Activated naive CD8-positive, alpha-beta T cell treated with anti-CD3 and anti-CD28 coated beads, Interleukin-2, amount 50 U/mL, for 24 hours (primary cell): ENCODE data around the gene AKAP6.

ENCODE experiments used
- ATAC-seq: fragments of 150-1000 bp; cut with Tn5 transposase; one replicate; pipeline ENCODE4 v1.10.0; 2021
- DNase-seq: peaks from one replicate; pipeline ENCODE4 v3.0.0; 2021
- H3K27ac Mint-ChIP-seq: one replicate; pipeline ENCODE4 v1.8.0; 2021; ENCODE audit warnings: mild to moderate bottlenecking, mixed read lengths
- H3K27me3 Mint-ChIP-seq: one replicate; pipeline ENCODE4 v1.8.0; 2021; ENCODE audit warnings: mixed read lengths
- H3K36me3 Mint-ChIP-seq: one replicate; pipeline ENCODE4 v1.8.0; 2021; ENCODE audit warnings: low read depth, mixed read lengths
- H3K4me1 Mint-ChIP-seq: one replicate; pipeline ENCODE4 v1.8.0; 2021; ENCODE audit warnings: mixed read lengths
- H3K4me3 Mint-ChIP-seq: one replicate; pipeline ENCODE4 v1.8.0; 2021; ENCODE audit warnings: mild to moderate bottlenecking, moderate library complexity, mixed read lengths
- H3K9me3 Mint-ChIP-seq: one replicate; pipeline ENCODE4 v1.8.0; 2021; ENCODE audit warnings: mixed read lengths

The AKAP6 gene

DNA sequence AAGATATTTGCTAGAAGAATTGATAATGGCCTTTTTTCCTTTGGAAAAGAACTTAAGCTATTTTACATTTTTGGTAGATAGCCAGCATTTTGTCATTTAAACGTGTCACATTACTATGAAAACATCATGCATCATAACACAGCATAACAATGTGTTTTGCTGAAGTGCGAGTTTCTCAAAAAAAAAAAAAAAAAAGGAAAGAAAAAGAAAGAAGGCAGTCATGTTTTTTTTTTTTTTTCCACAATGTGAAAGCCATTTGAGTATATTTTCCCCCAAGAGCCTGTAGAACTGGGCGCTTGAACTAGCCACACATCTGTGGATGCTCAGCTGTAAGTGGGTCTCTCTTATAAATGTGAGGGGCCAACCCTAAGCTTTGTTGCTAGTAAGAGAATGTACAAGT is 300.1 kb downstream of the AKAP6 start:
- Mint-ChIP-seq H3K9me3 (peaks cover 4% of the 10 kb centered on the region), H3K27me3 (no peaks in the 10 kb centered on the region), H3K36me3 (no peaks in the 10 kb centered on the region), H3K27ac (no peak overlapping the region), H3K4me1 (no peaks in the 10 kb centered on the region), H3K4me3 (no peak overlapping the region)
- ATAC-seq (no peak), DNase-seq (no peak)

DNA sequence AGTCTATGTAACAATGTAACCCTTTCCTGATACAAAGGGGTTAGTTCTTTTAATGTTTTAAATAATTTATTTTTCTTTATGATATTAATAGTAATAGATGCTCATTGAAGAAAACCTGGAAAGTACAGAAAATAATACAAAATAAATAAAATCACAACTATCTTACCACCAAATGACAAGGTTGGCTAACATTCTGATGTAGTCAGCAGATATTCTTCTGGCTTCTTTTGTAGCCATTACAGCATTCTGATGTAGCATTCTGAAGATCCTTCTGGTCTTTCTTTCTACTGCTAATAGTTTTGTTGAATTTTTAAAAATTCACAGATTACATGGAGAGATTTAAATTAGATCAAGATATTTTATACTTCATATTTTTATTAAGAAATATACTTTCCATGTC is 301.6 kb downstream of the AKAP6 start:
- DNase-seq (no peak), ATAC-seq (no peak)
- Mint-ChIP-seq H3K4me3 (no peak overlapping the region), H3K36me3 (no peaks in the 10 kb centered on the region), H3K27ac (no peak overlapping the region), H3K9me3 (peaks cover 4% of the 10 kb centered on the region), H3K4me1 (no peaks in the 10 kb centered on the region), H3K27me3 (no peaks in the 10 kb centered on the region)

DNA sequence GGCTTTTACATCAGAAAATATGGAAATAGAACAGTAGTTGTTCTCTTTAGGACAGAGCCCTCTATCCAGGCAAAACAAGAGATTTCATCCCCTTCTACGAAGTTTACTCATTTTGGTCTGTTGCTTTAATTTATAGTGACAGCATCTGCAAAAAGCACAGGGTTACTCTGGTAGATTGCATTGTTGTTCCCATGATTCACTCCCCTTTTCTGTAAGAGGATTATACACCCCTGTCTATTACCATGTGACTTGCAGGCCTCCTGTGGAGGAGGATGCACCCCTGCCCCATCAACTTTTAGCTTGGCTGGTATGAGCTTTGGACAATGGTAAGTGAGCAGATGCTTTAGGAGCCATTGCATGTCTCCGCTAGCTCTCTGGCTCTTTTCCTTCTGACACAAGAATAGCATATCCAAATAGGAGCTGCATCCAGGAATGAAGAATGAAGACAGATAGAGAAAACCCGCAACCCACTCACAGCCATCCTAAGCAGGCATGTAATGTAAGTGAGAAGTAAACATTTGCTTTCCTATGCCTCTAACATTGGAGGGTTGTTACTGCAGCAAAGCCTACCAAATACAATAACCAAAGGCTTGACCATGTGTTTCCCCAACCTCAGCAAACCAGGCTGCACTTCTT is 304.2 kb downstream of the AKAP6 start:
- H3K9me3 Mint-ChIP-seq = no peaks in the 10 kb centered on the region
- no peaks in the 10 kb centered on the region for H3K36me3 Mint-ChIP-seq
- no peak overlapping the region for H3K4me3 Mint-ChIP-seq
- H3K27ac Mint-ChIP-seq = no peak overlapping the region
- H3K4me1 Mint-ChIP-seq = no peaks in the 10 kb centered on the region
- no peak for DNase-seq
- no peak for ATAC-seq
- no peaks in the 10 kb centered on the region for H3K27me3 Mint-ChIP-seq

DNA sequence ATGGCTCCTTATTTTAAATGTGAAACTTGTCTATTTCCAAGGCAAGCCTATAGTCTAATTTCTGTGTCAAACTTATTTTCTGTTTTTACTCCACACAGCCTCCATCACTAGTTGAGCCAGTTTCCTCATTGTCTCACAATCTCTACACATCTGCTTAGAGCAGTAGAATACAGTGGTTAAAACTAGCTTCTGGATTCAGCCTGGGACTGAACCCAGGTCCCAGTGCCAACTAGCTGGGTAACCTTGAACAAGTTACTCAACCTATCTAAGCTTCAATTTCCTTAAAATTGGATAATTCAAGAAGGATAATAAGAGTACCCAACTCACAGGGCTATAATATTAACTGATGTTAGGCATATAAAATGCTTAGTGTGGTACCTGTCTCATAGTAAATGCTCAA is 304.8 kb downstream of the AKAP6 start:
- DNase-seq = no peak
- Mint-ChIP-seq H3K4me1 (no peaks in the 10 kb centered on the region), H3K27me3 (no peaks in the 10 kb centered on the region), H3K9me3 (no peaks in the 10 kb centered on the region), H3K4me3 (no peak overlapping the region), H3K36me3 (no peaks in the 10 kb centered on the region), H3K27ac (no peak overlapping the region)
- no peak for ATAC-seq

DNA sequence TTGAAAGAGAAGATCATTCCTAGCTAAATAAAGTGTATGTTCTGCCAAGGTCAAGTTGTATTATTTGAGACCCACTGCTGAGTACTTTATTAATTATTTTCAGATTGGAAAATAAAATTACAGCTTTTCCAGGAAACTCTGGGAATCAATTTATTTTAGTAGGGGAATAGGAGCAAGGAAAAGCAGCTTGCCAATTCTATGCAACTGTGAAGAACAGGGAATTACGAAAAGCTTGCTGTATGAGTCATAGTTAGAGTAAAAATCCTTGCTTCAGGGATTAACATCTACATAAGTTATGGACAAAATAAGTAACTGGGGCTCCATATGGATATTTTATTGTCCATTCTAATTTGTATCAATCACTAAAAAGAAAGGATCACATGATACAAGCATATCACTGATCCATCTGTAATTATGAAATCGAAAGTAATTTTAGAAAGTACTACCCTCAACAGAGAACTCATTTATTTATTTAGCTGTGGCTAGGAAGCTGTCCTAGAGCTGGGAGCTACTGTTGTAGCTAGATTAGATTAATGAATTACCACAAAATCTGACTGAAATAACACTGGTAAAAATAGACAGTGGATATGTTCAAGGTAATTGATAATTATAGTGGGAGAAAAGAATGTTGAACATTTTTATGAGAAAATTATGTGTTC is 306.1 kb downstream of the AKAP6 start:
- no peak overlapping the region for H3K27ac Mint-ChIP-seq
- H3K27me3 Mint-ChIP-seq = no peaks in the 10 kb centered on the region
- no peaks in the 10 kb centered on the region for H3K36me3 Mint-ChIP-seq
- no peaks in the 10 kb centered on the region for H3K4me1 Mint-ChIP-seq
- no peaks in the 10 kb centered on the region for H3K9me3 Mint-ChIP-seq
- DNase-seq = no peak
- H3K4me3 Mint-ChIP-seq = no peak overlapping the region
- no peak for ATAC-seq

DNA sequence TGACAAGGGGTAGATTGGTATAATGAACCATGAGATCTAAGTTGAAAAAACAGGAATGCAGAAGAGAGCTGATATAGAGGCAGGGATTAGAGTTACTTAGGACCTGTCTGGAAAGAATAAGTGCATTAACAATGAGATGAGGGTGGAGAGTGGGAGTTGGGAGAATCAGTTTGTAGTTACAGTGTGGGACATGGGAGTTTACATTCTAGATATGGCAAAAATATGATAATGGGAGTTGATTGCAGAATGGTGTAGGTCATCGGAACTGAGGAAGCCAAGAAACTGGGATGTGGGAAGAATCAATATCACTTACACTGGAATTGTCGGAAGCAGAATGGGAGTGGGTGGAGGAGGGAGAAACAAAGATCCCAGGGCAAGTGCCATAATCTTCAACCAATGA is 308.5 kb downstream of the AKAP6 start:
- no peaks in the 10 kb centered on the region for H3K27me3 Mint-ChIP-seq
- no peaks in the 10 kb centered on the region for H3K4me1 Mint-ChIP-seq
- no peak overlapping the region for H3K4me3 Mint-ChIP-seq
- no peak overlapping the region for H3K27ac Mint-ChIP-seq
- no peaks in the 10 kb centered on the region for H3K36me3 Mint-ChIP-seq
- H3K9me3 Mint-ChIP-seq = no peaks in the 10 kb centered on the region
- no peak for ATAC-seq
- no peak for DNase-seq

DNA sequence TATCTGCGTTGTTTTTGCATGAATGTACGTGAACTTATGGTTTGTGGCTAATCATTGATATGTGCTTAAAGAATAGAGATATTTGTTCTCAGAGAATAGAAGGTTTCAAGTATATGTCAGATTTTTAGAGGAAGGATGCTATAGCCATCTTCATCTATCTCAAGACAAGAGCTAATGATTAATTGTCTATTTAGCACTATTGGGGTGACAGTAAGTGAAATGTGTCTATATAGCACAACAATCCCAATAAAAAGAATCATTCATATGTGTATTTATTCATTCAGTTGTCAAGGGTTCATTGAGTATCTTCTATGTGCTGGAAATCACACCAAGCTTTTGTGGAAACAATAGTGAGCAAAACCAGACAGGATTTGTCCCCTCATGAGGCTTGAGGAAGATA is 310.1 kb downstream of the AKAP6 start:
- no peaks in the 10 kb centered on the region for H3K9me3 Mint-ChIP-seq
- no peak for ATAC-seq

DNA sequence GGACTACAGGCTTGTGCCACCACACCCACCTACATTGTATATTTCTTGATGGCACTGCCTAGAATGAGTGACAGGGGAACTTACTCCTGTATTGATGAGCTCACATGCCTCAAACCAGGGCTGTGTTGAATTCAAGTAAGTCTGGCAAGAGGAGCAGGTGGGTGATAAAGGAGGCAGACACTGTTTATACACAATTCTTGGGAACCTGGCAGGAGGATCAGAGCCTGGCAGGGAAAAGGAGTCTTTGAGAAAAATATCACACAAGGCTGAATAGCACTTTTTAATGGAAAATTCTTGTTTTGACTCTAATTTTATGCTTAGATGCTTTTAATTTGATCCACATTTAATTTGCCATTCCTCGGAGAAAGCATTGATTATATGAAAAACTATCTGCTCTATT is 316.5 kb downstream of the AKAP6 start:
- H3K27ac Mint-ChIP-seq = no peak overlapping the region
- H3K9me3 Mint-ChIP-seq = no peaks in the 10 kb centered on the region
- no peaks in the 10 kb centered on the region for H3K4me1 Mint-ChIP-seq
- ATAC-seq = no peak
- no peak for DNase-seq
- H3K4me3 Mint-ChIP-seq = no peak overlapping the region
- no peaks in the 10 kb centered on the region for H3K36me3 Mint-ChIP-seq
- H3K27me3 Mint-ChIP-seq = no peaks in the 10 kb centered on the region

More for the DNA sequence above, 310.1 kb downstream of the AKAP6 start:
- no peak overlapping the region for H3K4me3 Mint-ChIP-seq
- no peaks in the 10 kb centered on the region for H3K27me3 Mint-ChIP-seq
- H3K4me1 Mint-ChIP-seq = no peaks in the 10 kb centered on the region
- no peaks in the 10 kb centered on the region for H3K36me3 Mint-ChIP-seq
- DNase-seq = no peak
- no peak overlapping the region for H3K27ac Mint-ChIP-seq

DNA sequence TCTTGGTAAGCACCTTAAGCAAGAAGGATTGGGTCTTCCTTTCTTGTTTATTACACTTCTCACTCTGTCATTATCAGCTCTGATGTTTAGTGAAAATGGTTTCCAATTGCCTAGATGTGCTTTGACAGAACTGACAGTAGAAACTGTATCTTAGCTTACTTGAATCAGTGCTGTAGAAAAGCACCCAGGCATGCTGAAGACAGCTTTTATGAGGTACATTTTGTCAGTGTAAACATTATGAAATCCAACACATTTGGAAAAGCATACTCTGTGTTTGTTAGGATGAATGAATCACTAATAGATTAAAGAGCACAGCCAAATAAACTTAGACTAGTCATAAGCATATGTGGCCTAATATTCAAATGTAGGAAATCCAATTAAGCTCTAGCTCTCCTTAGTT is 319.3 kb downstream of the AKAP6 start:
- no peak overlapping the region for H3K4me3 Mint-ChIP-seq

DNA sequence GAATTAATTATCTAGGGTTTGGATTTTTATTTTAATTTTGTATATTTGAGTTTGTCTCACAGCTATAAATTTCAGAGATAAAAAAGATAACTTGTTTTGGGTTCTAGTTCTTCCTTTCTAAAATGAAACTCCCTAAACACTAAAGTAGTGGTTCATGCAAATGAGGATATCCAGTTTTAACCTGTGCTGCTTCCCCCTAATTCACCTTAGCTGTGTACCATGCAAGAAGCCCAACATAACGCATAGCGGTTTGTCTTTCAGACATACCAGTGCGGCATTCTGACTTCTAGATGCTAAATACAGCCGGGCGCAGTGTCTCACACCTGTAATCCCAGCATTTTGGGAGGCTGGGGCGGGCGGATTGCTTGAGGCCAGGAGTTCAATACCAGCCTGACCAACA is 320.9 kb downstream of the AKAP6 start:
- Mint-ChIP-seq H3K4me3 (no peak overlapping the region), H3K27me3 (no peaks in the 10 kb centered on the region), H3K4me1 (no peaks in the 10 kb centered on the region), H3K36me3 (no peaks in the 10 kb centered on the region), H3K9me3 (no peaks in the 10 kb centered on the region), H3K27ac (no peak overlapping the region)
- DNase-seq (no peak), ATAC-seq (no peak)

More for the DNA sequence above, 319.3 kb downstream of the AKAP6 start:
- no peak for DNase-seq
- H3K4me1 Mint-ChIP-seq = no peaks in the 10 kb centered on the region
- H3K9me3 Mint-ChIP-seq = no peaks in the 10 kb centered on the region
- H3K27me3 Mint-ChIP-seq = no peaks in the 10 kb centered on the region
- H3K36me3 Mint-ChIP-seq = no peaks in the 10 kb centered on the region
- H3K27ac Mint-ChIP-seq = no peak overlapping the region
- no peak for ATAC-seq

DNA sequence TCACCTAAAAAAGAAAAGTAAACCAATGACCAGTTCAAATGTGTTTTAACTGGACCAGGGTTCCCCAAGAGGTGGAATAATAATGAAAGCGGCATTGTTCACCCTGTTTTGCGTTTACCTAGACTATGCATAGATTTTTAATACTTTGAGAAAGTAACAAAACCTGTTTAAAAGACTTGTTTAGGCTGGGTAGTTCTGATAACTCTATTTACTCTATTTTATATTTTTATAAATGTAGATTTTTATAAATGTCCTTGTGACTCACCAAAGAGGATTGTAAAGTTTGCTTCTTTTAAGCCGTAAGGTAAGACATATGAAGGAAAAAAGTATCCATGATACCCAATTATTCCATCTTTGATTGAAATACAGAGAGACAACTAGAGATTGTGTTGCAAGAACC is 321.6 kb downstream of the AKAP6 start:
- no peaks in the 10 kb centered on the region for H3K9me3 Mint-ChIP-seq
- no peaks in the 10 kb centered on the region for H3K36me3 Mint-ChIP-seq
- DNase-seq (no peak), ATAC-seq (no peak)
- no peak overlapping the region for H3K4me3 Mint-ChIP-seq
- no peaks in the 10 kb centered on the region for H3K27me3 Mint-ChIP-seq
- H3K4me1 Mint-ChIP-seq = no peaks in the 10 kb centered on the region
- H3K27ac Mint-ChIP-seq = no peak overlapping the region

DNA sequence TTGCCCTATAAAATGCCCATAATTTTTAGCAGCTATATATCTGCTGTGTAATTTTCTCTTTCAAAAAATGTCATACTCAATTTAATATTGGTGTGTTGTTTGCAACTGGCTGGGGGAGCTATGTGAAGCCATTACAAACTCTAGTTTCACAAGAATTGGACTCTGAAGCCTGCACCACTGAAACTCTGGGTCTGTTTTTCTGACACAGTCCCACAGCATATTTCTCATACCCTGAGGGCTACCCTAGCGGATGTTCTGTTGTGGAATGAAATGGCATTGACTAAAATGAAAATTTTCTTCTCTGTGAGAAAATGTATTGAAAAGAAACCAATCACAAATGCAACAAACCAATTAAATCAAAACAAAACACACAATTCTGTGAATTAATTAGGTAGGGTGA is 325.0 kb downstream of the AKAP6 start:
- Mint-ChIP-seq H3K9me3 (no peaks in the 10 kb centered on the region), H3K27ac (no peak overlapping the region), H3K36me3 (no peaks in the 10 kb centered on the region), H3K4me3 (no peak overlapping the region), H3K27me3 (no peaks in the 10 kb centered on the region), H3K4me1 (no peaks in the 10 kb centered on the region)
- DNase-seq = no peak
- ATAC-seq = no peak

DNA sequence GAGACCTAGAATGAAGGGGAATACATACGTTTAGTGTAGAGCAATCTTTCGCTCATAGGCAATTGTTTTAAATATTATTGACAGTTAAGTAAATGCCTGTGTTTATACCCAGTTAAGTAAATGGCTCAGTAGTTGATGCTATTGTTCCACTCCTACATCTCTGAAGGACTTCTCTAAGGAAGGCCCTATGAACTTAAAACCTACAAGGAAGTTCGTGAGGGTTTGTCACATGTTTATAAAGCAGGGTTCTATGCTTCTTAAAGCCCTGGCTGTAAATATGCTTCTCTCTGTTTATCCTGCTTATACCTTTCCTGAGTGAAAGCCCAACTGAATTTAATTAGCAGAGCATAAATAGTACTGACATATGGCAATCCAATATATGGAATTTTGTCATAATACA is 327.5 kb downstream of the AKAP6 start:
- Mint-ChIP-seq H3K4me3 (no peak overlapping the region), H3K4me1 (no peaks in the 10 kb centered on the region), H3K9me3 (no peaks in the 10 kb centered on the region), H3K36me3 (no peaks in the 10 kb centered on the region), H3K27me3 (no peaks in the 10 kb centered on the region), H3K27ac (no peak overlapping the region)
- no peak for DNase-seq
- no peak for ATAC-seq

DNA sequence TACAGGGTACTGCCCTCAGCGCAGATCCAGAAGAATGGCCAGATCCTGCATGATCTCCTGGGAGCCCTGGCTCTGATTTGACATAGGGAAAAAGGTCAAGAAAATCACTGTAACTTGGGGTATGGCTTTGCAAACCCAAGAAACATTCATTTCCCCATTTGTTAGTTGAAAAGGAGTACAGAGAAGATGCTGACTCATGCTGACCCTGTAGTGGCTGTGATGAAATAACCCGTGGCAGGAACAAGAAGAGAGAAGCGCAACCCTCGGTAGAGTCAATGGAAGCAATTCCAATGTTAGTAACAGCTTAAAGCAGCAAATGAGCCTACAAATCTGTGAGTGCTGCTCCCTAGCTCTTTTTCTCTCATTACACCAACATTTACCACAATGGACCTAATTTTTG is 328.0 kb downstream of the AKAP6 start:
- no peak overlapping the region for H3K4me3 Mint-ChIP-seq

DNA sequence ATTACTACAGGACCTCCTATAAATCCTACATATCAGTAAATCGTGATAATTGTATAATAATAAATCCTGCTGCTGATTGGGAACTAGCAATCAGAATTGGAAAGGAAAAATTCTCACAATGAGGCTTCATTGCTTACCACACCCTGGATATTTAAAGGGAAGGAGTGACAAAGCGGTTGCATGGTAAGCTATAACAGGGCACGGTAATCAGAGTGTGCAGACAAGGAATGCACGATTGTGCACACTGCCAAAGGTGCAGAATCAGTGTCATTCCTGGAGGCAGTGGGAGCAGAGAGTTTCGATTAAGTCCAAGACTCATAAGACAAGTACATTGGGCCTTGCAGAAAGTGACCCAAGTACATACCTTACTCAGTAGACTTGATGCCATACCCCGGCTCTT is 332.1 kb downstream of the AKAP6 start:
- Mint-ChIP-seq H3K36me3 (no peaks in the 10 kb centered on the region), H3K4me1 (no peaks in the 10 kb centered on the region), H3K27me3 (no peaks in the 10 kb centered on the region), H3K9me3 (no peaks in the 10 kb centered on the region), H3K4me3 (no peak overlapping the region), H3K27ac (no peak overlapping the region)
- DNase-seq (no peak), ATAC-seq (no peak)

More for the DNA sequence above, 328.0 kb downstream of the AKAP6 start:
- no peaks in the 10 kb centered on the region for H3K4me1 Mint-ChIP-seq
- ATAC-seq = no peak
- DNase-seq = no peak
- no peak overlapping the region for H3K27ac Mint-ChIP-seq
- no peaks in the 10 kb centered on the region for H3K9me3 Mint-ChIP-seq
- no peaks in the 10 kb centered on the region for H3K36me3 Mint-ChIP-seq
- H3K27me3 Mint-ChIP-seq = no peaks in the 10 kb centered on the region

DNA sequence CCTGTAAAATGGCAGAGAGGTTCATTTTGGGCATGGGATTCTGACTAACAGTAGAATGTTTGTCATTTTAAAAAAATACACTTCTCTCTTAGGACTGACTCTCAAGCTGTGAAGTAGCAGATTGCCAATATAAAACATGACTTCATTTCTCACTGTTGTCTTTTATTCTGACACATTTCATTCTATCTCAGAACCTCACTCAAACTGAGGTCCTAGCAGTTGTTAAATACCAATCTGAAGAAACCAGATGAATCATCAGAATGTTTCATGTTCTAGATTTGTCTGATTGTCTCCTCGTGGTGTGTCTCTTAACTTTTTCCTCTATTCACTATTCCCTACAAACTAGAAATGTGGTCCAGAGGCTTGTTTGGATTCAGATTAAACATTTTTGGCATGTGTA is 333.1 kb downstream of the AKAP6 start:
- H3K36me3 Mint-ChIP-seq = no peaks in the 10 kb centered on the region
- no peak overlapping the region for H3K27ac Mint-ChIP-seq
- no peak overlapping the region for H3K4me3 Mint-ChIP-seq
- DNase-seq (no peak), ATAC-seq (no peak)
- no peaks in the 10 kb centered on the region for H3K27me3 Mint-ChIP-seq
- no peaks in the 10 kb centered on the region for H3K9me3 Mint-ChIP-seq
- no peaks in the 10 kb centered on the region for H3K4me1 Mint-ChIP-seq
